Right lobe of liver (tissue), 4 donors: Measurements from ENCODE around the gene TMEM151B.

Experiments used
- POLR2A ChIP-seq: fragments of 450-650 bp; IDR thresholded peaks from one replicate; pipeline ENCODE4 v1.6.1; 2017; ENCODE audit warnings: antibody characterized with exemption, mild to moderate bottlenecking
- TF ChIP-seq, protein P1 (sequence below), 4 donors: fragments of 200-600 bp in 3 of 4; fragments of 450-650 bp in 1 of 4; IDR thresholded peaks; one replicate each; pipeline versions ENCODE4 v1.5.1 to v1.8.0; 2016 to 2022; ENCODE audit warnings: antibody characterized with exemption in 4 of 4, mild to moderate bottlenecking in 2 of 4
- donor health status: DM: no; HTN: no; CAD: no.
- donor health status: DM: no; HTN: no; CAD: no.
- donor health status: DM: no; HTN: yes; CAD: no.

DNA sequence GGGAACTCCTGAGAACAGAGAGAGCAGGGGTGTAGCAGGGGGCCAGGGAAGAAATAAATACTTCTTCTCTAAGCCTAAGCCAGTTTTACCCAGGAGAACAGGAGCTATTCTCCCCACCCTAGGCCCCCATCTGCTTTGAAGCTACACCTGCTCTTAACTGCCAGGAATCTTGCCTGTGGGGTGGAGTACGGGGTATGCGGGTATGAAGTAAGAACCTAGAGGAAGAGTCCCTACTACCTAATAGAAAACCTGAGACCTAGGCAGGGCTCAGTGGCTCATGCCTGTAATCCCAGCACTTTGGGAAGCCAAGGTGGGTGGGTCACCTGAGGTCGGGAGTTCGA, 45.3 kb upstream of the TMEM151B start:
- TF ChIP-seq, protein P1, sequence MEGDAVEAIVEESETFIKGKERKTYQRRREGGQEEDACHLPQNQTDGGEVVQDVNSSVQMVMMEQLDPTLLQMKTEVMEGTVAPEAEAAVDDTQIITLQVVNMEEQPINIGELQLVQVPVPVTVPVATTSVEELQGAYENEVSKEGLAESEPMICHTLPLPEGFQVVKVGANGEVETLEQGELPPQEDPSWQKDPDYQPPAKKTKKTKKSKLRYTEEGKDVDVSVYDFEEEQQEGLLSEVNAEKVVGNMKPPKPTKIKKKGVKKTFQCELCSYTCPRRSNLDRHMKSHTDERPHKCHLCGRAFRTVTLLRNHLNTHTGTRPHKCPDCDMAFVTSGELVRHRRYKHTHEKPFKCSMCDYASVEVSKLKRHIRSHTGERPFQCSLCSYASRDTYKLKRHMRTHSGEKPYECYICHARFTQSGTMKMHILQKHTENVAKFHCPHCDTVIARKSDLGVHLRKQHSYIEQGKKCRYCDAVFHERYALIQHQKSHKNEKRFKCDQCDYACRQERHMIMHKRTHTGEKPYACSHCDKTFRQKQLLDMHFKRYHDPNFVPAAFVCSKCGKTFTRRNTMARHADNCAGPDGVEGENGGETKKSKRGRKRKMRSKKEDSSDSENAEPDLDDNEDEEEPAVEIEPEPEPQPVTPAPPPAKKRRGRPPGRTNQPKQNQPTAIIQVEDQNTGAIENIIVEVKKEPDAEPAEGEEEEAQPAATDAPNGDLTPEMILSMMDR (IDR thresholded peaks at IDR 0.05) = no peak
- no peak for TF ChIP-seq POLR2A
